HG02623 (cell line): ENCODE results near the gene SMIM7.

Experiments used
- ATAC-seq: cut with Tn5 transposase; IDR thresholded peaks from one replicate; pipeline ENCODE4 v1.9.1; 2021; ENCODE audit warnings: moderate library complexity; ENCODE audit not compliant: unreplicated experiment

SMIM7 gene

DNA sequence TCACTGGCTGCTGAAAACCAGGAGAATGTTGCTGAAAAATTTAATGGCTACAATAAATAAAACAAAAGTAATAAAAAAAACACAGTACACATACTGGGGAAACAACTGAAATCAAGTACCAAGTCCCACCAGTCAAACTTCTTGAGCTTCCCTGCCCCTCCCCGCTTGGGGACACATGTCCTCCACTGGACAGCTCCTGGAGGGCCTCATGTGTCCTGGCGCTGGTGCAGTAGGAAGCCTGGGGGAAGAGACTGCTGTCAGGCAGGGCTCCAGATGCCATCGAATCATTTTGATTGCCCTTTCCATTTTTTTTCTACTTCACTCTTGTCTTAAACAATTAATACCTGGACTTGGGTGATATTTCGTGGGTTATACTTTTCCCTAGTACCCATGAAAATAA is 61.1 kb downstream of the SMIM7 start:
- no peak for ATAC-seq

DNA sequence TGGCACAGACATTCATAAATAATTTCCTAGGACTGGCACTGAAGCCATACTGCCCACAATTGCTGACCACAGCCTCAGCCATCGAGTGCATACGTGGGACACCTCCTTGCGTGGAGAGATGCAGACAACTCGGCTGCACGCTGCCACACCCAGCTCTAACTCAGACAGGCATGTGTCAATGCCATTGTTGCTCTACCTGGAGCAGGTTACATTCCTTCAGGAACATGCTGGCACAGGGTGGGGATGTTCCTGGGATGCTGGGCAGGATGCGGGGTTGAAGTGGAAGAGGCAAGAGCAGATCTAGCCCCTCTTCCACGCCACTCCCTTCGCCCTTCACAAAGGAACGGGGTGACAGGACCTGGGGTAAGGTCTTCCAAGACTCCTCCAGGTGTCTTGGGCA is 63.5 kb downstream of the SMIM7 start:
- no peak for ATAC-seq
